SIG-M5 treated with dmso at 0.1 percent for 504 hours (cell line): ENCODE measurements around the gene OR10H3.
"Not testable (repeated sequence)": the region's sequence is repeated elsewhere in the genome, so short reads cannot be mapped to it uniquely, and the experiment has no call there.

ENCODE experiments used
- DNase-seq: peaks from one replicate; lab custom pipeline; 2025; ENCODE audit not compliant: unreplicated experiment; lab: John Stamatoyannopoulos, UW

Gene OR10H3

GRCh38 chr19:15776991-15777970 lies 39.5 kb downstream of the OR10H3 start:
- no peak for DNase-seq

DNA sequence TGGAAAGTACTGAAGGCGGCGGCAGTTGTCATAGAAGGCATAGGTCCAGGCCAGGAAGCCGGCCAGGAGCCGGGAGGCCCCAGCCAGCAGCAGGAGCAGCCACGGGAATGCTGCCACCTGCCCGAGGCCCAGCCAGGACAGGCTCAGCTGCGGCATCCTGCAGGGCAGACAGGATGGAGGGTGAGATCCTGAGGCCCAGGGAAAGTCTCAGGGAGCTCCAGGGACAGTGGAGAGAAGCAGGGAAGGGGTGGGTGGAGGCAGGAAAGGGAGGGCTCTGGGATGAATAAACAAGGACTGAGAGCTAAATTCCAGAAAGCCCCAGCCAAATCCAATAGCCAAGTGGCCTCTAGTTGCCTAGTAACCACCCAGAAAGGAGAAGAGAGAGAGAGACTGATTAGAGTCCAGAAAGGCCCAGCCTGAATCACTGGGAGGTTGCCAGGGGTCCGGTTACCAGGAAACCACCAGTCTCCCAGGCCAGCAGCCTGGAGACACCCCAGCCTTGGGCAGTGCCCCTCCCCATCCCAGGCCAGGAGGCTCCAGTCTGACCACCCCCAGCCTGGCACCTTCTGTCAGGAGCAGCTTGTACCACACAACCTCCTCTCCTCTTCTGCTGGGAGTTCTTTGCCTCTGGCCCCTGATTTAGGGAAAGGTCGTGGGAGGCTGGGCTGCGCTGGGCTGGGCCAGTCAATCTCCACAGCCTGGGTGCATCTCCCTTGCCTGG lies 42.1 kb downstream of the OR10H3 start:
- DNase-seq = no peak

DNA sequence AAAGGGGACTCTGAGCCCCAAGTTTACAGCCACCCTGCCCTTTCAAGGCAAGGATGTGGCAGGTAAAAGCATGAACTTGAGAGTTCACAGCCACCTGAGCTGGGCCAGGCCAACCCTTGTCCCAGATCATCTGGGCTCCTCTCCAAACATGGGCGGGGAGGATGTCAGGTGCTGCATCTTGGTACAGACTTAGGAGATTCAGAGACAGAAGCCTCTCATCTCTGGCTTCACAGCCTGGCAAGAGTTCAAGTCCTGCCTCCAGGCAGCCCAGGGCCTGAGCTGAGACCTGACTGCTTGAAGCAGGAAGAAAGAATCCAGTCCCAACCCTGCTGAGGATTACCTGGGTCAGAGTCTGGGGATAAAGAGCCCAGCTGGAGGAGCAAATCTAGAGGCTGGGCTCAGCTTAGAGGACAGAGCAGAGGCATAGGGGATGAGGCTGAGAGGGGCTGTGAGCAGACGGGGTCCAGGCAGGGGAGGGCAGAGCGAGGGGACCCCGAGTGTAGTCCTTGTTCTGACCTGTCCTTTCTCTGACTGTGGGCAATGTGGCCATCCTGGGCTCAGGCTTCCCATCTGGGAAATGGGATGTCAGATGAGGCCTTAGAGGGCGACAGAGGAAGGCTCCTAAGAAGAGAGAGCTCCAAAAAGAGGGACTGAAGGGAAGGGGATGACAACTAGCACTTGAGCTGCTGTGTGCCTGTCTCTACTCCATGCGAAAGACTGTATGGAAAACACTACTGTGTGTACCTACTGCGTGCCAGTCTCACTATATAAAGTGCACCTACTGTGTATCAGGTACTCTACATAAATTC lies 43.0 kb downstream of the OR10H3 start:
- DNase-seq = no peak

DNA sequence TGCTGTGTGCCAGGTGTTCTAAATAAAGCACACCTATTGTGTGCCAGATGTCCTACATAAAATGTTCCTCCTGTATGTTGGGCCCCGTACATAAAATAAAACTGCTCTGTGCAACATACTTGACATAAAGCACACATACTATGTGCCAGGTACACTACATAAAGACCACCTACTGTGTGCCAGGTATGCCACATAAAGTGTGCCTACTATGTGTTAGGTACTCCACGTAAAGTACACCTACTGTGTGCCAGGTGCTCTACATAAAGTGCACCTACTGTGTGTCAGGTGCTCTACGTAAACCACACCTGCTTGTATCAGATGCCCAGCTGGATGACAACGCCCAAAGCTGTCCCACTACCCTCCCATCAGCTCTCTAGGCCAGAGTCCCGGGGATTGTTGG lies 43.9 kb downstream of the OR10H3 start:
- no peak for DNase-seq

DNA sequence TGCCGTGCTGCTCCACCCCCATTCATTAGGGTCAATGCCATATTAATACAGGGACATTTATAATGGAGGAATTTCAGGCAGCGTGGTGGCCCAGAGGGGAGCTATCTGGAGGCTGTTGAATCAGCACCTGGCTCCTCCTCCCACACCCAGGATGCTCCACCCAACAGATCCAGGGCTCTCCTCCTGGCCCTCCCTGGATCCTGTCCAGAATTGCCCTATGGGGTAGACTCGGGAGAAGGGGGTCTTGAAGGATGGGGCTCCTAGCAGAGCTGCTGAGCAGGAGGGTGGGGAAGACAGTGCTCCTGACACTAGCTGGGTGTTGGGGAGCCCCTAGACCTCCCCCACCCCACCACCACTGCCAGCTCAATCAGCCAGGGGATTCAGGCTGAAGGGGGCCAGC lies 44.4 kb downstream of the OR10H3 start:
- DNase-seq = no peak

GRCh38 chr19:15782896-15783295 lies 45.1 kb downstream of the OR10H3 start:
- not testable (repeated sequence) for DNase-seq

- DNase-seq = no peak
These were observed 49.9 kb downstream of the OR10H3 start, which contains the start of gene OR10H5 for GRCh38 chr19:15787611-15788155. Gene OR10H5 (plus strand): TSS chr19:15787661. CDS start chr19:15794049, 6,388 bp downstream.

DNA sequence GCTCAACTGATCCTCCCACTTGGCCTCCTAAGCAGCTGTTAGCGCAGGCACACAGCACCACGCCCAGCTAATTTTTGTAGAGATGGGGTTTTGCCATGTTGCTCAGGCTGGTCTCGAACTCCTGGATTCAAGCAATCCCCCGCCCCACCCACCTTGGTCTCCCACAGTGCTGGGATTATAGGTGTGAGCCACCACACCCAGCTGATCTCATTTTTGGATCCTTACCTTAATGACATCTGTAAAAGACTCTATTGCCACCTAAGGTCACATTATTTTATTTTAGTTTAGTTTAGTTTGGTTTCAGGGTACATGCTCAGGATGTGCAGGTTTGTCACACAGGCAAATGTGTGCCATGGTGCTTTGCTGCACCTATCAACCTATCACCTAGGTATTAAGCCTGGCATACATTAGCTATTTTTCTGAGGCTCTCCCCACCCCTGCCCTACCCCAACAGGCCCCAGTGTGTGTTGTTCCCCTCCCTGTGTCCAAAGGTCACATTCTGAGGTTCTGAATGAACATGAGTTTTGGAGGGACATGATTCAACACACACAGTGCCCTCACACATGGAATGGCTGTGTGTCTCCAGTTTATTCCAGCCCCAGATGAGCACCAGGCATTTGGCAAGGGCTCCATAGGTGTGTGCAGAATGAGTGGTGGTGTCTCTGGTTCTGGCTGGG lies 50.9 kb downstream of the OR10H3 start:
- DNase-seq = no peak

GRCh38 chr19:15790096-15790495 lies 52.3 kb downstream of the OR10H3 start:
- DNase-seq = no peak
